GM21786 (cell line): ENCODE measurements around the gene POLR3H.
"Not testable (repeated sequence)": the region's sequence is repeated elsewhere in the genome, so short reads cannot be mapped to it uniquely, and the experiment has no call there.

Experiments
- ATAC-seq: cut with Tn5 transposase; IDR thresholded peaks from one replicate; pipeline ENCODE4 v1.9.1; 2021; ENCODE audit not compliant: unreplicated experiment

The POLR3H gene

DNA sequence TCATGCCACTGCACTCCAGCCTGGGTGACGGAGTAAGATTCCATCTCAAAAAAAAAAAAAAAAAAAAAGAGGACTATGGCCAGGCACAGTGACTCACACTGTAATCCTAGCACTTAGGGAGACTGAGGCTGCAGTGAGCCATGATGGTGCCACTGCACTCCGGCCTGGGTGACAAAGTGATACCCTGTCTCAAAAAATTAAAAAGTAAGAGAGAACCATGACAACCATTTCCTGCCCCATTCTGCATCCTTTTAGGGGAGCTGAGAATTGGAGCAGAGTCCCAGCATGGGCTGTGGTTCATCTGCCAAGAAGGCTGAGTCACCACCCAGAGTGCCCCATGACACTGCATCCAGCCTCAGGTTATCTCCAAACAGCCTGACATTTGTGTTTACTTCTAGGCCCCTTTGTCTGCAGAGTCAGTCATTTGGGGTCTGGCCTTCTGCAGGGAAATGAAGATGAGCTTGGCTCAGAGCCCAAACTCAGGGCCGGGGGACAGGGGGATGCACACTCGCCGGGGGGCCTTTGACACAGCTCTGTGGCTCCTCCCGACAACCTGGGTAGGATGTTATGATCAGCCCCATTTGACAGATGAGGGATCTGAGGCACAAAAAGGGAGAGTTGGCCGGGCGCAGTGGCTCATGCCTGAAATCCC is 21.3 kb upstream of the POLR3H start:
- no peak for ATAC-seq

DNA sequence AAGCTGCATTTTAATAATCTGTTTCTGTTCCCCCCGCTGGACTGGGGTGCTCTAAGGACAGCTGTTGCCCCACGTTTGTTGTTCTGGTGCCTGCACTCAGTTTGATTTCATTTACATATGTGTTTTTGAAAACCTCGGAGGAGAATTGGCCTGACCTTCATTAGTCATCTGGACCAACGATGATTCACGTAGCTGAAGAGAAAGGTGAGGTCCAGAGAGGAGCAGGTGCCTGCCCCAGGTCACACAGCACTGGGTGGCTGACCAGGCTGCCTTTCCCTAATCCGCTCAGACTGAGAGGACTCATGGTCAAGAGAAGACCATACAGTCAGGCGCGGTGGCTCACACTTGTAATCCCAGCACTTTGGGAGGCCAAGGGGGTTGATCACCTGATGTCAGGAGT is 20.3 kb upstream of the POLR3H start:
- ATAC-seq: no peak

DNA sequence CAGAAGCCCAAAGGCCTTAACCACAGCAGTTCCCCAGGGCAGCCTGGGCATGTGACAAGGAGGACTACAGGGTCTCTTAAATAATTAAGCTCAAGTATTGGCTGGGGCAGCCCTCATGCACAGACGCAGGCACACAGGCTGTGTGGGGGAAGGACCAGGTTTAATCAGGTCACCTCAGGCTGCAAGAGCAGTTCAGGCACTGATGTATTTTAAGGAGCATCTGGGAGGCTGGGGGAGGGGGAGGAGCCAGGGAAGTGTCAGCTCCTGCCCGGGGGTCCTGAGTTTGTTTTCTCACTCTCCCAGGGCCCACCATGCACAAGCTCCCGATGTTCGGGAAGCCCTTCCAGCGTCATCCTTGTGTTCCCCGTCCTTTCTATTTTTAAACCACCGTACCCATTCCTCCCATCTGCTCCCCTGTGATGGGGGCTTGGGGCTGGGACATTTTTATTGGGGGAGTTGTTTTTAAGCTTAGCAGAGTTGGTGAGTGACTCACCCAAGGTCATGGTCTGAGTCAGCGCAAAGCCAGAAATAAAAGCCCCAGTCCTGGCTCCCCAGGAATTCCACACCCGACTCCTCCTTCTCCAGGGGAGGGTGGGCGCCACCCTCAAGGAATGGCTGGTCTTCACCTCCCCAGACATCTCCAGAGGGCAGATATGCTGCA is 18.9 kb upstream of the POLR3H start:
- ATAC-seq: no peak

DNA sequence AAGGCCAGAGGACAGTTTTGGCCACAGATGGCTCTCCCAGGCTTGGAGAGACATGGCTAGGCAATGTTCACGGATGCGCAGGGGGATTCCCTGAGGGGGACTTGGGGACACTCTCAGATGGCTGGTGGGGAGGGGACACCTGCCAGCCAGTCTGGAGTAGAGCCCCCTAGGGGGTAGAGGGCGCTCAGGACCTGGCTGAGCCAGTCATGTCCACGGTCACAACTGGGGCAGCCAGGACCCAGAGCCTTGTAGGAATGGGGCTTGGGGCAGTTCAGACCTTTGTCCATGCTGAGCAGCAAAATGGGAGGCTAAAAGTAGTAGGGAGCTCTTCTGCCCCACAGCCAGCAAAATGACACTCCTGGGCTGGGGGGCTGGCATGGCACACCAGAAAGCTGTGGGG is 18.2 kb upstream of the POLR3H start:
- ATAC-seq: no peak

DNA sequence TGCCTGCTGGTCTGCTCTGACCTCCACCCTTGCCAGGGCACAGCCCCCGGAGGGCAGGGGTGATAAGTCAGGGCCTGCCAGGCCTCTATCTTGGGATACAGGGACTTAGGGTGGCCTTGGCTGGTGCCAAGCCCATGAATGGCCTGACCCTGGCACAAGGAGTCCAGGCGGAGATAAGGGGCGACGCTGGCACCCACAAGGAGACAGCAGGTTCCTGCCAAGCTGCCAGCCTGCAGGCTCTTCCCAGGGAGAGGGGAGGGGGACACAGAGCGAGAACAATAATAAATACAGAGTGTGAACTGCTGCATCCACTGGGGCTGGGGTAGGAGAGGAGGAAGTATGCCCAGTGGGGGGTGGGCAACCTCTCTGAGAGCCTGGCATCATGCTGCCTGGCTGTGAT is 17.5 kb upstream of the POLR3H start:
- no peak for ATAC-seq

DNA sequence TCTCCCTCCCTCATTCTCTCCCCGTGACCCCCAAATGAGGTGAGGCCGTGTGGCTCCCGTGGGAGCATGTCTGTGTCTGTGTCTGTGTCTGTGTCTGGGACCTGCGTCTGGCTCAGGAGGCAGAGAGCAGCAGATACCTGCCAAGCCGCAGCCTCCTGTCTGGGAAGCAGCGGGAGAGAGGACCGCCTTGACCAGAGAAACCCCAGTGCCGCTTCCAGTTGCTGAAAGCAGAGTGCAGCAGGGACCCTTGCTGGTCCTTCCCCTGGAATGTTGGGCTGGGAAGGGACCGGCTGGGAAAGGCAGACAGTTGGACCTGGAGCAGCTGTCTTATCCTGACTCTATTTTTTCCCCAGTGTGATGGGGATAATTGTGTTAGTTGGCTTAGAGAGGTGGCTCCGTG is 17.1 kb upstream of the POLR3H start:
- no peak for ATAC-seq

DNA sequence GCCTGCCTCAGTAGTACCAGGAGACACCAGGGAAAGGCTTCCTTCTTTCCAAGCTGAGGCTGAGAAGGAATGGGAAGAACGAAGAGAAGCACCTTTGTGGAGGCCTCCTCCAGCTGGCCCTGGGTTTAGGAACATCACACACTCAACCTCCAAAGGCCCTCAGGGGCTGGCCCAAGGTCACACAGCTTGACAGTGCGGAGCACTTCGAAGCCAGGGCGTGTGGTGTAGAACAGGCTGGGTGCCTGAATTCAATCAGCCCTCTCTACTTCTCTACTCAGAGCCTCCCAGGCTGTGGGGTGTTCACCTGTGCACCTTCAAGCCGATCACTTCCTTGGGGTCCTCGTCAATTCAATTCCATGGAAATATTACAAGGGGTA is 15.8 kb upstream of the POLR3H start:
- ATAC-seq: no peak

DNA sequence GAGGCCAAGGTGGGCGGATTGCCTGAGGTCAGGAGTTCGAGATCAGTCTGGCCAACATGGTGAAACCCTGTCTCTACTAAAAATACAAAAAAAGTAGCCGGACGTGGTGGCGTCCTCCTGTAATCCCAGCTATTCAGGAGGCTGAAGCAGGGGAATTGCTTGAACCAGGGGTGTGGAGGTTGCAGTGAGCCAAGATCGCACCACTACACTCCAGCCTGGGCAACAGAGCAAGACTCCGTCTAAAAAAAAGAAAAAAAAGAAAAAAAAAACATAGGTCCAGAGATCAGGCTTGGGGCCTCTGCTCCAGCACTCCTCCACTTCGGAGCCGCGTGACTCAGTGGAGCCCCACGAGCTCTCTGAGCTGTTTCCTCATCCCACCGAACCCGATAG is 14.0 kb upstream of the POLR3H start:
- ATAC-seq: not testable (repeated sequence)

DNA sequence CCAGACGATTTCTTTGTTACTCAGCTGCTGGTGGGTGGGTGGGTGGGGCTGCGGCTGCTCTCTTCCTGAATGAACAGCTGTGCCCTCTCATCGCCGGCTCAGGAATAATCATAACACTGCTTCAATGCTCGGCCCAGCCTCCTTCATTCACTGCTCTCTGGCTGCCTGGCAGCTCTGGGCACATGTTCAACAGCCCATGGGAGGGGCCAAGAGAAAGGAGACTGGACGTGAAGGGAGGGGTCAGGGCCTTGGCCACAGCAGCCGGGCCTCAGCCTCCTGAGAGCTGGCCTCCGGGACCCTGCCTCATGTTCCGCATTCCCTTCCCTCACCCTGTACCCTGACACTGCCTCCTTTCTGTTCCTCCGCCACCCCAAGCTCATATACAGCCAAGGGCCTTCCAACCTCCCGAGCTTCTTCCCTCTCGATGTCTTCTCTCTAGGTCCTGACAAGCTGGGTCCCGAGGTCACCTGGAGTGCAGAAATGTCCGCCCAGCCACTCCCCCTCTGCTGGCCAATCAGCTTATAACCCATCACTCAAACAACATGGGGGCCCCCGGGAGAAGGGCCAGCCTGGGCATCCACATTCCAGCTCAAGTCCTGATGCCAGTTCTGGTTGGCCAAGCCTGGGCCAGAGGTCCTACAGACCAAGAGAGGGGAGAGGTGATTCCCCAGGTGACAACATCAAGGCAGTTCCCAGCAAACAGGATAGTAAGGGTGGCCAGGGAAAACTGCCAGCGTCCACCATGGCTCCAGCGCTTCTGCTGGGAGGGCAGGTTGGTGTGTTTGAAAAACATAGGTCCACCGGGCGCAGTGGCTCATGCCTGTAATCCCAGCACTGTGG is 13.4 kb upstream of the POLR3H start:
- no peak for ATAC-seq

DNA sequence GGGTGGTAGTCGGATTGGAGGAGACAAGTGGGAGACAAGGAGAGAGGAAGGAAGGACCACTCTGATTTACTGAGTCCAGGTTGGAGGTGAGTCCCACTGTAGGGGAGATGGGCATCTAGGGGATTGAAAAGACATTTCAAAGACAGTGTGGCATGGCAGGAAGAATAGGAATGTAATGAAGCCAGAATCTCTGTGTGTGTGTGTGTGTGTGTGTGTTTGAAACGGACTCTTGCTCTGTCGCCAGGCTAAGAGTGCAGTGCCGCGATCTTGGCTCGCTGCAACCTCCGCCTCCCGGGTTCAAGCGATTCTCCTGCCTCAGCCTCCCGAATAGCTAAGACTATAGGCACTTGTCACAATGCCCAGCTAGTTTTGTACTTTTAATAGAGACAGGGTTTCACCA is 12.3 kb upstream of the POLR3H start:
- no peak for ATAC-seq

DNA sequence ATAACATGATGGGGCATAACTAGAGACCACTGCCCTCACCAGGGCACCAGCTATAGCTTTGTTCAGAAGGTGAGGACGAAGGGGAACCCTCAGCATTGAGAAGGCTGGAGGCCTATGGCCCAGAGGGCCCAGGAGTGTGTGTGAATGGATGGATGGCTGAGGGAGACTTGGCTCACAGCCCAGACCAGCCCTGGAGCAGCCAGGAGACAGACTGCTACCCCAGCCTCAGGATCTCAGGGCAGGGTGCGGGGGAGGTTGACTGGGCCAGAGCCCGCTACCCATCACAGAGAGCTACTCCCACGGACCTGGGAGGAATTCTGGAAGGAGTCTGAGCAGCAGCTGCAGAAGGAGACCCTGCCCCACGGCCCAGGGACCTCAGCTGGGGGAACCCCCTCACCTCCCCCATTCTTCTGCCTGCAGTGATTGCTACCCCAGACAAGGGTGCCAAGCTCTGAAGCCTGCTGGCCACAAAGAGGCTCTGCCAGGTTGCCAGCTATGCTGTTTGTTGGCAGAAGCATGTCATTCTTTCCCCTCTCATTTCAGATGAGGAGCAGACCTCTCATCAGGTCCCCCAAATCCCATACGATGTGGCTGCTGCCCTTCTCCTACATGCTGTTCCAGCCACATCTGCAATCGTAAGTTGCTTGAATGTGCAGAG is 11.2 kb upstream of the POLR3H start:
- ATAC-seq: no peak

DNA sequence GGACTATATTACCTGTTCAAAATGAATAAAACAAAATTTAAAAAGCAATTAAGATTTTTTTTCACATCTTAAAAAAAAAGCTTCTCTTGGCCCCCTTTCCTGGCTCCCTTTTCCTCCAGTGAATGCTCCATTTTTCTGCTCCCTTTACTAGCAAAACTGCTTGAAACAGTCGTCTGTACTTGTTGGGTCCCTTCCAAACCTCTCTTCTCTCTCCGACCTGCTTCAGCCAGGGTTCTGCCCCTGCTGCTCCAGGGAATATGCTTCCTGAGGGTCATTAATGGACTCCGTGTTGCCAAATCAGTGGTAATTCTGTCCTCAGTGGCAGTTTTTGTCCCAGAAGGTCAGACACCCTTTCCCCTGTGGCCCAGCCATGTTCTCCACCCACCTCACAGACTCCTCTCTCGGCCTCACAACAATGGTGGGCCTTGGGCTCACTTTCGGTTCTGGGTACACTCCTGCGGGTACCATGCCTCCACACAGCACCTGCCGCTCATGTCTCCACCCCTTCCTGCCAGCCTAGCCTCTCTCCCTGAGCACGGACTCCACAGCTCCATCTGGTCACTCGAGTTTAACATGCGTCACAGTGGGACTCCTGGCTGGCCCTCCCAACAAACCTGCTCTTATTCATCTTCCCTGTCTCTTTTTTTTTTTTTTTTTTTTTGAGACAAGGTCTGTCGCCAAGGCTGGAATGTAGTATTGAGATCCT is 7.8 kb upstream of the POLR3H start:
- ATAC-seq: no peak

DNA sequence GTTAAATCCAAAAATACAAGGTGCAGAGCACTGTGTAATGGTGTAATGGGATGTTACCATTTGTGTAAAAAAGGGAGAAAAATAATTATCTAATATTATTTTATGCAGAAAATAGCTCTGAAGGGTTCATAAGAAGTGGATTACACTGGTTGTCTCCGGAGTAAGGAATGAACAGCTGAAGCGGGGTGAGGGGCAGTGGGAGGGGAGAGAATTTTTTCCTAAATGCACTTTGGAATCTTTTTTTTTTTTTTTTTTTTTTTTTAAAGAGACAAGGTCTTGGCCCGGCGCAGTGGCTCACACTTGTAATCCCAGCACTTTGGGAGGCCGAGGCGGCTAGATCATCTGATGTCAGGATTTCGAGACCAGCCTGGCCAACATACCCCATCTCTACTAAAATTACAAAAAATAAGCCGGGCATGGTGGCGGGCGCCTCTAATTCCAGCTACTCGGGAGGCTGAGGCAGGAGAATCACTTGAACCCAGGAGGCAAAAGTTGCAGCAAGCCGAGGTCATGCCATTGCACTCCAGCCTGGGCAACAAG is 6.8 kb upstream of the POLR3H start:
- no peak for ATAC-seq

DNA sequence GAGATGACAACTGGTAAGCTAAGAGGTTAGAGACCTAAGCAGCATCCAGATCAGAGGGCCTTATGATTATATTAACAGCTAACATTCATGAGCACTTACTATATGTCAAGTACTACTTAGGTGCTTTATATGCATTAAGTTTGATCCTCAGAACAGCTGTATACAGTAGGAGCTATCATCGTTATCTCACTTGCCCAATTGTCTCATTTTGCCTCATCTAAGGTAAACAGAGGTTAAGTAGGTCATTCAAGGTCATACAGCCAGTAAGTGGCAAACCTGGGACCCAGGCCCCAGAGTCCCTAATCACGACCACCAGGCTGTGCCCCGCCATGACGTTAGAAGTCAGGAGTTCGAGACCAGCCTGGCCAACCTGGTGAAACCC is 4.6 kb upstream of the POLR3H start:
- no peak for ATAC-seq

DNA sequence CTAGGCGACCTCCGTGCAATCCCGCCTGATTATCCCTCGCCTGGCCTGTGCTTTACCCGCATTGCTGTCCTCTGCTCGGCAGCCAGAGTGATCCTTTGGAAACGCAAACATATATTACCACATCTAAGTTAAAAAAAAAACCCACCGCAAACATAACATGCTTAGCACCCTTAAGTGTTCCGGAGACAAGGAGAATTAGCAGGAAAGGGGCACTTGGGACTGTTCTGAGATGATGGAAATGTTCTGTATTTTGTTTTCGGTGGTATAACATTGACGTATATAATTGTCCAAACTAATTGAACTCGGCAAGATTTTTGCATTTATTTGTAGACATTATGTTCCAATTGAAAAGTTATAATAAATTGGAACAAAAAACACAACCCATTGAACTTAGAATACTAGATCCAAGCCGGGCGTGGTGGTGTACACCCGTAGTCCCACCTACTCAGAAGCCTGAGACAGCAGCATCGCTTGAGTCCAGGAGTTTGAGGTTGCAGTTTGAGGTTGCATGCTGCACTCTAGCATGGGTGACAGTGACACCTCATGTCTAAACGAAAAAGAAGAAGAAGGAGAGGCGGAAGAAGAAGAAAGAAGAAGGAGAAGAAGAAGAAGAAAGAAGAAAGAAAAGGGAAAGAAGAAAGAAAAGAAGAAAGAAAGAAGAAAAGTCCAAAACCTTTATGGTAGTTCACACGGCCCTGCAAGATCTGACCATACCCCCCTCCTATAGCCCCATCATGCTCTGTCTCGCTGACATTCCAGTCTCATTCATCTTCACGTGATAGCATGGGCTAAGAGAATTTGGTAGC is 604 bp upstream of the POLR3H start:
- no peak for ATAC-seq

DNA sequence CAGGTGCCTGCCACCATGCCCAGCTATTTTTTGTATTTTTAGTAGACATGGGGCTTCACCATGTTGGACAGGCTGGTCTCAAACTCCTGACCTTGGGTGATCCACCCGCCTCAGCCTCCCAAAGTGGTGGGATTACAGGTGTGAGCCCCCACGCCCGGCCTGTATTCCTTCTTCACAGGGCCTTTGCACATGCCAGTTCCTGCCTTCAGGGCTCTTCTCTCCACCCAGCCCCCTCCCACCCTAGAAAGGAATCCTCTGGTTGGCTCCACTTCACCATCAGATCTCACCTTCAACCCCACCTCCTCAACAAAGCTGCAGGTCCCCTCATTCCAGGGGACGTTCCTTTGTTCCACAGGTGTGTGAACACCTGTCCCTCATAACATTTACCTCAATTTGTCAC is 2.0 kb downstream of the POLR3H start:
- ATAC-seq: no peak

DNA sequence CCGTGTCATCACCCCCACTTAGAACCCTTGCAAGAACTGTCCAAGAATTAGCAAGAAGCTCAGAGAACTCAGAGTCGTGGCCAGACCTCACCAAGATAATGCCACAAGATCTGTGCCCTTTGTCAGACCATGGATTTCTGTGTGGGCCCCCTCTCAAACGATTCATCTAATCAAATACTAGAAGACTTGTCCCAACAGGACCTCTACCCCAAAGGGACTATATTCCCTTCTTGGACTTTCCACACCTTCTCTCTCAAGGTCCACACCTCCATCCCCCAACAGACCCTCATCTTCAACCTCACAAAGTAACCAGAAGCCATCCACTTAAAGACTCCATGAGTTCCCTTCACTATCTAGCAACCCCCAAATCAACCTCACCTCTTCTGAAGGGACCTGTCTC is 2.8 kb downstream of the POLR3H start:
- no peak for ATAC-seq

DNA sequence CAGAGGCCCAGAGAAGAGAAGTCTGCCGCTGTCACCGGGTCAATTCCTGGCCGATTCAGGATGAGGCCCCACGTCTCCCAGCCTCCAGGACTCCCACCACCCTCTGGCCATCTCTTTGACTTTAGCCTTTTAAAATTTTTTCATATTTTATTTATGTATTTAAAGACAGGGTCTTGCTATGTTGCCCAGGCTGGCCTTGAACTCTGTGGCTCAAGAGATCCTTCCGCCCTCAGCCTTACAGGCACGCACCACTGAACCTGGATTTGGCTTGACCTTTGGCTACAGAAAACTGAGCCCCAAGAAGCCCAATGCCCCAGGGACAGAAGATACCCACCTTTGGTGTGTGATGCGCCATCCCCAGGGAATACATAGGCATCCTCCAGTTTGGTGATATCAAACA is 3.9 kb downstream of the POLR3H start:
- no peak for ATAC-seq

DNA sequence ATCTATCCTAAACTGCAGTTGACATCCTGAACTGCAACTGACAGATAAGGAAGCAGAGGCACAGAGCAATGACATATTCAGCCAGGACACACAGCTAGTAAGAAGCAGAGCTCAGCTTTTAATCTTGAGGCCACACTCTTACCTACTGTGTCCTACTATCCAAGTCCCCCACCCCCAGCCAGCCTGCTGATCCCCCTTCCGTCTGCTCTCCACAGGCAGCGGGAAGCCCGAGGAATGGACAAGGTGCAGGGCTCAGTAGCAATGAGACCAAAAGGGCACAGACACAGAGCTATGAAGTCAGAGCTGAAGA is 4.3 kb downstream of the POLR3H start:
- no peak for ATAC-seq
